Measurements from ENCODE around the gene KNDC1.

The KNDC1 gene

DNA sequence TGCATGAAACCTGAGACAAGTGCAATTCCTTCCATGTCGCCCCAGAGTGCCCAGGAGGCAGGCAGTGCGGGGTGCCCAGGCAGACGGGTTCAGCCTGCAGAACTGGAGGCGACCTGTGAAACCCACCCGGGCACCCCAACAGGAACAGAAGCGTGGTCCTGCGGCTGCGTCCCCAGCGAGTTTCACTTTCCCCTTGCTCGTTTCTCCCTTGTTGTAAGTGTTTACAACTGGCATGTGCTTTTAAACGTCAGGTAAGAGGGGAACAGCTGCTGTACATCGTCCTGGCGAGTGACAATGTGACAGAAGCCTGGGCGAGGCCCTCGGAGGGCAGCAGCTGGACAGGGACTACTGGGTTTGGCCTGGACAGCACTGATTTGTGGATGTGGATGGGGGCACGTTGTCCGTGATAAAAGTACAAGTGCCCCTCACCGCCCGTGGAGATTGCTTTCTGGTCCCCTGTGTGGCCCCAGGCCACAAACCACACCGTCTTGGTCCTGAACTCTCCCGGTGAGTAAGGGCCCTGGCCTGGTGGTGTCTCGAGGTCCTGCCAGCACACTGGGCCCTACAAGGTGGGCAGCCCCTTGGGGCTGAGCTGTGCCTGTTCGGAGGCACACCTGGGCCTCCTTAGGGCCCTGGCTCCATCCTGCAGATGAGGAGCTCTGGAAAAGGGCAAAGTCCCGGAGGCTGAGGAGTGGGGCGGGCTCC lies 81.6 kb downstream of the KNDC1 start:
- Histone ChIP-seq H3K4me3 (replicated peaks; ENCODE audit: insufficient read depth, low read length) (no peak overlapping the region; the same call in 1 of the 2 replicates), H3K27ac (replicated peaks) (no peak overlapping the region), H3K27me3 (ENCODE audit: insufficient read depth, poor library complexity, severe bottlenecking) (peaks cover 42% of the 10 kb centered on the region)
- TF ChIP-seq POLR2AphosphoS5 (IDR thresholded peaks at IDR 0.05; ENCODE audit: low read depth) (no peak), GABPA (IDR thresholded peaks at IDR 0.05; ENCODE audit: low read depth) (no peak), SPI1 (IDR thresholded peaks at IDR 0.05; ENCODE audit: borderline replicate concordance, low read depth) (no peak)
- TF ChIP-seq, protein P1, sequence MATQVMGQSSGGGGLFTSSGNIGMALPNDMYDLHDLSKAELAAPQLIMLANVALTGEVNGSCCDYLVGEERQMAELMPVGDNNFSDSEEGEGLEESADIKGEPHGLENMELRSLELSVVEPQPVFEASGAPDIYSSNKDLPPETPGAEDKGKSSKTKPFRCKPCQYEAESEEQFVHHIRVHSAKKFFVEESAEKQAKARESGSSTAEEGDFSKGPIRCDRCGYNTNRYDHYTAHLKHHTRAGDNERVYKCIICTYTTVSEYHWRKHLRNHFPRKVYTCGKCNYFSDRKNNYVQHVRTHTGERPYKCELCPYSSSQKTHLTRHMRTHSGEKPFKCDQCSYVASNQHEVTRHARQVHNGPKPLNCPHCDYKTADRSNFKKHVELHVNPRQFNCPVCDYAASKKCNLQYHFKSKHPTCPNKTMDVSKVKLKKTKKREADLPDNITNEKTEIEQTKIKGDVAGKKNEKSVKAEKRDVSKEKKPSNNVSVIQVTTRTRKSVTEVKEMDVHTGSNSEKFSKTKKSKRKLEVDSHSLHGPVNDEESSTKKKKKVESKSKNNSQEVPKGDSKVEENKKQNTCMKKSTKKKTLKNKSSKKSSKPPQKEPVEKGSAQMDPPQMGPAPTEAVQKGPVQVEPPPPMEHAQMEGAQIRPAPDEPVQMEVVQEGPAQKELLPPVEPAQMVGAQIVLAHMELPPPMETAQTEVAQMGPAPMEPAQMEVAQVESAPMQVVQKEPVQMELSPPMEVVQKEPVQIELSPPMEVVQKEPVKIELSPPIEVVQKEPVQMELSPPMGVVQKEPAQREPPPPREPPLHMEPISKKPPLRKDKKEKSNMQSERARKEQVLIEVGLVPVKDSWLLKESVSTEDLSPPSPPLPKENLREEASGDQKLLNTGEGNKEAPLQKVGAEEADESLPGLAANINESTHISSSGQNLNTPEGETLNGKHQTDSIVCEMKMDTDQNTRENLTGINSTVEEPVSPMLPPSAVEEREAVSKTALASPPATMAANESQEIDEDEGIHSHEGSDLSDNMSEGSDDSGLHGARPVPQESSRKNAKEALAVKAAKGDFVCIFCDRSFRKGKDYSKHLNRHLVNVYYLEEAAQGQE (IDR thresholded peaks at IDR 0.05; ENCODE audit: insufficient replicate concordance, low read depth): no peak
- TF ChIP-seq, protein P2, sequence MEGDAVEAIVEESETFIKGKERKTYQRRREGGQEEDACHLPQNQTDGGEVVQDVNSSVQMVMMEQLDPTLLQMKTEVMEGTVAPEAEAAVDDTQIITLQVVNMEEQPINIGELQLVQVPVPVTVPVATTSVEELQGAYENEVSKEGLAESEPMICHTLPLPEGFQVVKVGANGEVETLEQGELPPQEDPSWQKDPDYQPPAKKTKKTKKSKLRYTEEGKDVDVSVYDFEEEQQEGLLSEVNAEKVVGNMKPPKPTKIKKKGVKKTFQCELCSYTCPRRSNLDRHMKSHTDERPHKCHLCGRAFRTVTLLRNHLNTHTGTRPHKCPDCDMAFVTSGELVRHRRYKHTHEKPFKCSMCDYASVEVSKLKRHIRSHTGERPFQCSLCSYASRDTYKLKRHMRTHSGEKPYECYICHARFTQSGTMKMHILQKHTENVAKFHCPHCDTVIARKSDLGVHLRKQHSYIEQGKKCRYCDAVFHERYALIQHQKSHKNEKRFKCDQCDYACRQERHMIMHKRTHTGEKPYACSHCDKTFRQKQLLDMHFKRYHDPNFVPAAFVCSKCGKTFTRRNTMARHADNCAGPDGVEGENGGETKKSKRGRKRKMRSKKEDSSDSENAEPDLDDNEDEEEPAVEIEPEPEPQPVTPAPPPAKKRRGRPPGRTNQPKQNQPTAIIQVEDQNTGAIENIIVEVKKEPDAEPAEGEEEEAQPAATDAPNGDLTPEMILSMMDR (IDR thresholded peaks at IDR 0.05; ENCODE audit: insufficient read depth, low read length): no peak
- DNase-seq (ENCODE audit: low read depth in 1 of 2, low spot score in 1 of 2): no peak

DNA sequence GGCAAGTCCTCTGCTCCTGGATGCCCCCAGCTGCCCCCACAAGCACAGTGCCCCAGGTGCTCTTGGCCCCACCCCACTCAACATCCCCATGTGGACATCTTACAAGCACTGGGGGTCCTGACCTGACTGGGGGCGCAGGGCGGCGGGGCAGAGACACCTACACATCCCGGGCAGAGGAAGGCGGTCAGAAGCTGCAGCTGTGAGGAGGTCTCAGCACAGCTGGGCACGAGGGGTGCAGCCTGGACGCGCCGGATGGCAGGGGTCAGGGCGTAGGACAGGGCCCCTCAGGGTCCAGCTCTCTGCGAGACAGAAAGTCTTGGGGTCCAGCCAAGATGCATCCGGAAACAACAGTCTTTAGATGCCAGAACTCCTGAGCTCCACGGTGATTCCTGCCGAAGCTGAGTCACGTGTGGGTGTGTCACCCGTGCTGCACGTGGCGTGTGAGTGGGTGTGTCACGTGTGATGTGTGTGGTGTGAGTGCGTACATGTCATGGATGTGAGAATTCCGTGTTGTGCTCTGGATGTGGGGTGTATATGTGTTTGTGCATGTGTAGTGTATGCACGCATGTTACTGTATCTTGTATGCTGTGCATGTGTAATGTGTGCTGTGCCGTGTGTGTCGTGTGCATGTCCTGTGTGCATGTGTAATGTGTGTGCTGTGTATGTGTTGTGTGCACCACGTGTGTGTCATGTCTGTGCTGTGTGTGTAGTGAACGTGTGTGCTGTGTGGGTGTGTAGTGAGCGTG lies 82.8 kb downstream of the KNDC1 start:
- Histone ChIP-seq H3K27me3 (ENCODE audit: insufficient read depth, poor library complexity, severe bottlenecking) (peaks cover 30% of the 10 kb centered on the region), H3K27ac (replicated peaks) (no peak overlapping the region), H3K4me3 (replicated peaks; ENCODE audit: insufficient read depth, low read length) (no peak overlapping the region)
- no peak for DNase-seq (ENCODE audit: low read depth in 1 of 2, low spot score in 1 of 2)
- TF ChIP-seq, protein P2 (IDR thresholded peaks at IDR 0.05; ENCODE audit: insufficient read depth, low read length): no peak
- TF ChIP-seq GABPA (IDR thresholded peaks at IDR 0.05; ENCODE audit: low read depth) (no peak), SPI1 (IDR thresholded peaks at IDR 0.05; ENCODE audit: borderline replicate concordance, low read depth) (no peak), POLR2AphosphoS5 (IDR thresholded peaks at IDR 0.05; ENCODE audit: low read depth) (no peak)
- TF ChIP-seq, protein P1 (IDR thresholded peaks at IDR 0.05; ENCODE audit: insufficient replicate concordance, low read depth): no peak

DNA sequence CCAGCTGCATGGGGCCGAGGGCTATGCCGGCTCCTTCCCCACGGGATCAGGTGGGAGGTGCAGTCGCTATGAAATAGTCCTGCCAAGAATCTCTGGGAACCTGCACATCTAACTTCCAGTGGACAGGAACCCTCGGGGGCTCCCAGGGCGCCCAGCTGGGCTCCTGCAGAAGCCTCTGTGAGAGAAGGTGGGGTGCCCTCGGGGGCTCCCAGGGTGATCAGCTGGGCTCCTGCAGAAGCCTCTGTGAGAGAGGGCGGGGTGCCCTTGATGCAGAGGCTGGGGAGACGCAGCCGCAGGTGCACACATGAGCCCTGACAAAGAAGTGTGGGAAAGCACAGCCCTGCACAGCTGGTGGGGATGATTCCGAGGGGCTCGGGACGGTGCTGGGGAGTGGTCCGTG lies 83.6 kb downstream of the KNDC1 start:
- TF ChIP-seq GABPA (IDR thresholded peaks at IDR 0.05; ENCODE audit: low read depth) (no peak), SPI1 (IDR thresholded peaks at IDR 0.05; ENCODE audit: borderline replicate concordance, low read depth) (no peak)
- DNase-seq (ENCODE audit: low read depth in 1 of 2, low spot score in 1 of 2): no peak
- Histone ChIP-seq H3K27ac (replicated peaks) (no peak overlapping the region), H3K27me3 (ENCODE audit: insufficient read depth, poor library complexity, severe bottlenecking) (peaks cover 22% of the 10 kb centered on the region), H3K4me3 (replicated peaks; ENCODE audit: insufficient read depth, low read length) (no peak overlapping the region)

DNA sequence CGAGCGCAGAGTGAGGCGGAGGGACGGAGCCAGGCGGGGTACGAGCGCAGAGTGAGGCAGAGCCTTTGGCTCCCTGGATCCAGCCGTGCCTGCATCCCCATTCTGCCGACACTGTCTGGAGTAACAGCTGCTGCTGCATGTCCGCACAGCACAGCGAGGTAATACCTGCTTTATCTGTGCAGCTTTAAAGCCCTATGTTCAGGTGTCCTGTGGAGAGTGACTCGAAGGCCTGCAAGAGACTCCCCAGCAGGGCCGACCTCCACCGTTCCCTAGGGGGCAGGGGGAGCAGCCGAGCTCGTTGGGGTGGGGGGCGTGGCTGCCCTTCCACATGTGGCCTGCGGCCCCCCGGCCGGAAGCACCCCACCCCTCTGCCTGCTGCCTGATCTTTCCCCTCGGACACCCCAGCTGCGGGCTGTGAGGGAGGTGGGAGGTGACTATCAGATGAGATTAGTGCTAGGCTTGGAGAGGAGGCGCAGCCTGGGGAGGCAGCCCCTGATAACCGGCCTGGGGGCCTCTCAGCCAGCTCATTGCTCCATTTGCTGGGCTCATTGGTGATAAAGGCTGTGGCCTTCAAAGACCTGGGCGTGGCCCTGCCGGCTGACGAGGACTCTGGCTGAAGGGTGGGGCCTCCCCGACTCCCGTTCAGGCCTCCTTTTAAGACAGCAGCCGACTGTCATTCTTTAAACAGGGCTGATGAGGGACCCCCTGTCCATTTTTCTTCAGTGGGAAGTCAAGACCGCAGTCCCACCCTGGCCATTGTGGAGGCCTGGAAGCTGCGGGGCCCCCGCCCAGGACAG lies 85.6 kb downstream of the KNDC1 start:
- Histone ChIP-seq H3K27ac (replicated peaks) (no peak overlapping the region), H3K4me3 (replicated peaks; ENCODE audit: insufficient read depth, low read length) (no peak overlapping the region), H3K27me3 (ENCODE audit: insufficient read depth, poor library complexity, severe bottlenecking) (peaks cover 16% of the 10 kb centered on the region)
- DNase-seq (ENCODE audit: low read depth in 1 of 2, low spot score in 1 of 2): no peak
- TF ChIP-seq, protein P1 (IDR thresholded peaks at IDR 0.05; ENCODE audit: insufficient replicate concordance, low read depth): no peak
- TF ChIP-seq, protein P2 (IDR thresholded peaks at IDR 0.05; ENCODE audit: insufficient read depth, low read length): no peak
- no peak for TF ChIP-seq SPI1 (IDR thresholded peaks at IDR 0.05; ENCODE audit: borderline replicate concordance, low read depth)
